ENCODE data around the gene CYP19A1.

The CYP19A1 gene

DNA sequence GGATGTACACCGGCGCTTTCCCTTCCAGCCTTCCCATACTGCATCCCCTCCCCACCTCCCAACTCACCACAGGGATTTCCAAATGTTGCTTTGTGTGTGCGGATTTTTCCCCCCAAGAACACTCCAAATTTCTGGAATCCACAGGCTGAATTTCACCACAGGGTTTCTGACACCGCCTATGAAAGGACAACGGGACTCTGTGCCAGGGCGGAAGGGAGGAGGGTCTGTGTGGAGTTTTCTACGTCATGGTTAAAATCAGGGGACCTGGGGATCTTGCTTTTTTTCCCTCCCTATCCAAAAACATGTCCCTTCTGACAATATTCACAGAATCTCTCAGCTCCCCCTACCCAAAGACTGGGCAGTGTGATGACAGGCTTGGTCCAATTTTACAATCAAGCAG, 14.6 kb downstream of the CYP19A1 start:
- no peak for DNase-seq (ENCODE audit: low read depth)

DNA sequence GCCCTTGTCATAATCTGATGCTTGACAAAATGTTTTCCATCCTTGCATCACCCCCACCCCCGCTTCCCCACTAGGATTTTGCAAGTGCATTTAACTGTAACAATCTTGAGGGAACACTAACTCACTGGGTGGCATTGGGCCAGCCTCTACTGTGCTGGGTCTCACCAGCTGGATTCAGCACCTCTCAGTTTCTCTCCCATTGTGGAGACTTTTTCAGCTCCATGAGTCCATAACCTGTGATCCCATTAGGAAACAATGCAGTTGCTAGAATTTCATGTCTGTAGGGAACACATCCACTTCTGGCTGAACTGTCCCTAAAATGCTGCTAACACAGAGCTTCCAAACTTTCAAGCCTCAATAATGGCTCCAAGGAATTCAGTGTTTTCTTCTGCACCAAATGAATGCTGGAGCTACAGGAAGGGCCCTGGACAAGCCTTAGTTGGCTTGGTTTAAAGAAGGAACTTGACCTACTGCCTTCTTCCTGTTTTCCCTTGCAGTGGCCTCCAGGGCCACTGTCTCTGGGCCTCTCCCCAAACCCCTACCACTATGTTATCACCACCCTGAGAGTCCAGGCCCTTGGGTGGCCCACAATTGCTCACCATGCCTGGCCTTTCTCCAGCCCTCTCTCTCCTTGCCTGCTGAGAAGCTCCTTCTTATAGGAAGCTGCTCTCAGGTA, 15.6 kb downstream of the CYP19A1 start:
- DNase-seq (ENCODE audit: low read depth): no peak

DNA sequence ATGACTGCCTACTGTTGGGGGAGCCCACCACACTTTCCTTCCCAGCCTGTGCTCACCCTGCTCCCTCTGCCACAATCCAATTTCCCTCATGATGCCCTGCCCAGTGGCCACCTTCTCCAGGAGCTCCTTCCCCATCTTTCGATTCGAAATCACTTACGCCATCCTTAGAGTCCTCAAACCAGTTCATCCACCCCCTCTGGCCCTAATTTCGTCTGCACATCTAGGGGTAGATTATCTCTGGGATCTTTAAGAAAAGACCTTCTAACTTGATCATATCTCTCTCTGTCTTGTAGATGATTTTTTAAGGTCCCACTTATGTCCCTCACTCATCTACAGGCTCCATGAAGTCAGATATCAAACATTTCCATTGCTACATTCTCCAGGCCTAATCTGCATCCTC, 17.1 kb downstream of the CYP19A1 start:
- DNase-seq (ENCODE audit: low read depth): no peak

DNA sequence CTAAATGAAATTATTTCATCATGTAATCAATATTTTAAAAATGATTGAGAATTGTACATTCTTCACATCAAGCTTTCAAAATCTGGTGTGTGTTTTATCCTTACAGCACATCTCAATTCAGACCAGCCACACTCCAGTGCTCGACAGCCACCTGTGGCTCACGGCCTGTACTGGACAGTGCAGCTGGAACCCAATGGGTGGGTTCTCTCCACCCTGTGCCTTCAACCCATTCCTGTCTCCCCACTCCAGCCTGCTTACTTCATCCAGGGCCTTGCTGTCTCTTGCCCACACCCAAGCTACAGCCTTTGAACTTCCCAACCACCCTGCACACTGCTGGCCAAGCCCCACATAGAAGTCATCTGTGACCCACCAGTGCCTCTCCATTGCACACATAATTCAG, 17.6 kb downstream of the CYP19A1 start:
- no peak for DNase-seq (ENCODE audit: low read depth)

DNA sequence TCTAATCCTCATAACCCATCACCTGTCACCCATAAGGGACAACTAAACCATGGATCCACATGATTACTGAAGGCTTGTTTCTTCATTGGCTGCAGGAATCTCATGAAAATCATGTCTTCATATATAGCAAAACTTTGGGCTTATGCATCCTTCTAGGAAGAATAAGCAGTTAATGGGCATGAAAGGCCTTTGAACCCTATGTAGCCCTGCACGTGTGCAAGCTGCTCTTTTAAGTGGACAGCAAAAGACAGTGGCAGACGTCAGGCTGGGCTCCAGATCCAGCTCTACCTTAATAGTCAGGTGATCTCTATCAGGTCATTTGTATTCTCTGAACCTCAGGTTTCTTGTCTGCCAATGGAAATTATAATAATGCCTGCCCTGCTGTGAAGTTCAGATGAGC, 18.9 kb downstream of the CYP19A1 start:
- DNase-seq (ENCODE audit: low read depth): no peak

DNA sequence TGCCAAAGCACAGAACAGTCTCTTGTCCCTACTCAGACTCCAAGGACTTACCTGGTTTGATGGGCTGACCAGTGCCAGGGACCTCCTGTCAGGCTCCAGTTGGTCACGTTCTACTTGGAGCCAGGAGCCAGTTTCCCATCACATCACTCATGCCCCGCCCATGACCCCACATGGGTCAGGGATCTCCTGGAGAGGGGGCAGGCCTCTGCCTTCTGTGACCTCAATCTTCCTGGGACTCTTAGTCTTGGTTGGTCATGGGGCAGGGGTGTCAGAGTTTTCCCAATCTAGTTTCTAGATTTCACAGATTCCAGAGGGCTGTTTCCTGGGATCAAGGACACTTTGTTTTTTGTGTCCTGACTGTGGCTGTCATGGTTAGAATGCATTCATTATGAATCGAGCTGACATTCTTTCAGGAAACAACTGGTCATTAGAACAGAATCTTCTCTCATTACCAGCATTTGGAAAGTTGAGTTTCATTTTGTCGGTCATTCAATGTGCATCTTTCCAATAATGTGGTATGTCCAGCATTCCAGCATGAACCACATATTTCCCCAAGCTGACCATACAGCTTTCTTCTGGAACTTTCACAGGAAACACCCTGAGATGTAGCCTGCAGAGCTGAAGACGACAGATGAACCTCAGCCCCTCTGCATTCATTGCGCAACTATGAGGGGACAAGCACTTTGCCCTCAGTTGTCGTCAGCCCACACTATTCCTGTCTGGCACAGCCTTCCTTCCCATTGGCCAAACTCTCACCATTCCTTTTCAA, 19.8 kb downstream of the CYP19A1 start:
- no peak for DNase-seq (ENCODE audit: low read depth)

DNA sequence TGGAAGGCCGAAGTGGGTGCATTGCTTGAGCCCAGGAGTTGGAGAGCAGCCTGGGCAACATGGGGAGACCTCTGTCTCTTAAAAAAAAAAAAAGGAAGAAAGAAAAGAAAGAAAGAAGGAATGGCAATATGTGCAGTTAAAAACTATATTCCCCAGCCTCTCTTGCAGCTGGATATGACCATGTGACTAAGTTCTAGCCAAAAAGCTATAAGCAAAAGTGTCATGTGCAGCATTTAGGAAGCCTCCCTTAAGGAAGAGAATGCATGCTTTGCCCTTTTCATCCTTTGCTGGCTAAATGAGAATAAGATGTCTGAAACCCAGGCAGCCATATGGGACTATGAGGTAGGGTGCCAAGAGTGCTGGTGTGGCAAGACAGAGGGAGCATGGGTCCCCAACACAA, 21.8 kb downstream of the CYP19A1 start:
- no peak for DNase-seq (ENCODE audit: low read depth)

DNA sequence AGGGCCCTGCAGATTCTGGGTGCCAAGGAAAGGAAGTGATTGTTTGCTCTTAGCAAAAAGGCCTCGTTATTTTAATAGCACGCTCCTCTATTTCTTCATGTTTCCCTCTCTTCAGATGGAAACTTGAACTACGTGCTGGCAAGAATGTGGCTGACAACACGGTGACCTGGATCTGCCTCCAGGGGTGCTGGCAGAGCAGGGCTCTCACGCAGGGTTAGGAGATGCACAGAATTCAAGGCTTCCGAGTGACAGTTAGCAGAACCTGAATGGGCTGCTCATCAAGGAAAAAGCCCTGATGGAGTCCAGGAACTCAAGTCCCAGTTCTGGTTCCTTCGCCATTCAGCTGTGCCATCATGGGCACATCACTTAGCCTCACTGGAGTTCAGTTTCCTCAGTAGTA, 22.7 kb downstream of the CYP19A1 start:
- no peak for DNase-seq (ENCODE audit: low read depth)

DNA sequence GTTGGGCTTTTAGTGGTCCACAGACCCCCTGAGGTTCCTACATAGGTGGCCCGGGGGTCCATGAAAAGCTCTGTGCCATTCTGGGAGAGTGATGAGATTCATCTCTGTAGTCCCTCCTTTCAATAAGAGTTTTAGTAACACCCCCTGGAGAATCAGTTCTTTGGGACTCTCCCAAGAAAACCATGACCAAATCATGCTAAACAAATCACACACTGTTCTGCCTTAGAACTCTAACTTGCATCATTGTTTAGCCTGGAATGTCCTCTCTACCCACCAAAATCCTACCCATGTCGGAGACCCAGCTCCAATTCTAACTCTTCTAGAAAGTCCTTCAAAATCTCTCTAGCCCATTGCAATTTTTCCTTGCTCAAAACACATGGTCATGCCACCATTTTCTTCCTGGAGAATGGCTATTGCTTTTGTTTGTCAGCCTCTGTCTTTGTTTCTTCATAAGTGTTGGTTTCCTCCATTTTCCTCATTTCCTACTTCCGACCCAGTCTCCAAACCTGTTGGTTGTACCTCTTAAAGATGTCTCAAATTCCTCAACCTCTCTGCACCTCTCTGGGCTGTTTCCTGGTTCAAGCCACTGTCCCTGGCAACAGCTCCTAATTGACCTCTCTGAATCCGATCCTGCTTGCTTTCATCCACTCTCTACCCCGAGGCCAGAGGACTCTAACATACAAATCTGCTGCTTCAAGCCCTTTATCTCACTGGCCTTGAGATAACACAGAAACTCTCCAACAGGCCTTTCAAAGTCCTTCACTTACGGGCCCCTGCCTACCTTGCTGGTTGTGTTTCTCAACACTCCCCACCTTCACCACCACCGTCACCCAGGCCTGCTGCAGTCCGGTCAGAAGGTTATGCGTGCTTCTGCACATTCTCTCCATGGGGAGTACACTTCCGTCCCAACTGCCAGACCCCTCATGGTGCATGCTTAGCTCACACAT, 23.7 kb downstream of the CYP19A1 start:
- no peak for DNase-seq (ENCODE audit: low read depth)

DNA sequence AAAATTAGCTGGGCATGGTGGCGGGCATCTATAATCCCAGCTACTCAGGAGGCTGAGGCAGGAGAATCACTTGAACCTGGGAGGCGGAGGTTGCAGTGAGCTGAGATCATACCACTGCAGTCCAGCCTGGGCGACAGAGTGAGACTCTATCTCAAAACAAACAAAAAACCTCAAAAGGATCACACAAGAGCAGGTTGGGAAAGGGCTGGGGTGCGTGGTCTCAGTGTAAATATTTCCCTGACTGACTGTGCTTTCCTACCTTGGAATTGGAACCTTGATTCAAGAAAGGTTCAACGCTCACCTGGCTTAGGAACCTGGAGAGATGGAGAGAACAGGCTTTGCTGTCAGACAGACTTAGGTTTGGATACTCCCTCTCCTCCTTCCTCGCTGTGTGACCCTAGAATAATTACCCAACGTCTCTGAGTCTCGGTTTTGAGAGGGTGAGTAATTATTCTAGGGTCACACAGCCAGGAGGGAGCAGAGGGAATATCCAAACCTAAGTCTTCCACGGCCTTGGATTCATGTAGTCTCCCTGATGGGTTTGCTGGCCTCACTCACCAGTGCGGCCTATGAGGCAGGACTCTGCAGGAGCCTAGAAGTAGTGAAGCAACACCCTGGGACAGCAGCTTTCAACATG, 24.6 kb downstream of the CYP19A1 start:
- no peak for DNase-seq (ENCODE audit: low read depth)

DNA sequence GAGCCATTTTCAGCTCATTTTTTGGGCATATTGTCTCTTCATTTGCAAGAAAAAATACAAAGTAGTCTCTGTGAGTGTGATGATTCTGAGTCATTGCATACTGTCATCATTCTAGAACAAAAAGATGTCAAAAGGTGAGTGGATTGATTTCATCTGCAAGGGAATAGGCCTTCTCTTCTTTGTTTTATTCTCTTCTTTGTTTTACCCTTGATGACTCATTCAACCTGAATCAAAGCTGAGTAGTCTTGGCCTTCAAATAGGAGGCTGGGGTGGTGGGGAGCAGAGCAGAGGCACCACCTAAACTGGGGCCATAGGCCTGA, 25.4 kb downstream of the CYP19A1 start:
- no peak for DNase-seq (ENCODE audit: low read depth)

DNA sequence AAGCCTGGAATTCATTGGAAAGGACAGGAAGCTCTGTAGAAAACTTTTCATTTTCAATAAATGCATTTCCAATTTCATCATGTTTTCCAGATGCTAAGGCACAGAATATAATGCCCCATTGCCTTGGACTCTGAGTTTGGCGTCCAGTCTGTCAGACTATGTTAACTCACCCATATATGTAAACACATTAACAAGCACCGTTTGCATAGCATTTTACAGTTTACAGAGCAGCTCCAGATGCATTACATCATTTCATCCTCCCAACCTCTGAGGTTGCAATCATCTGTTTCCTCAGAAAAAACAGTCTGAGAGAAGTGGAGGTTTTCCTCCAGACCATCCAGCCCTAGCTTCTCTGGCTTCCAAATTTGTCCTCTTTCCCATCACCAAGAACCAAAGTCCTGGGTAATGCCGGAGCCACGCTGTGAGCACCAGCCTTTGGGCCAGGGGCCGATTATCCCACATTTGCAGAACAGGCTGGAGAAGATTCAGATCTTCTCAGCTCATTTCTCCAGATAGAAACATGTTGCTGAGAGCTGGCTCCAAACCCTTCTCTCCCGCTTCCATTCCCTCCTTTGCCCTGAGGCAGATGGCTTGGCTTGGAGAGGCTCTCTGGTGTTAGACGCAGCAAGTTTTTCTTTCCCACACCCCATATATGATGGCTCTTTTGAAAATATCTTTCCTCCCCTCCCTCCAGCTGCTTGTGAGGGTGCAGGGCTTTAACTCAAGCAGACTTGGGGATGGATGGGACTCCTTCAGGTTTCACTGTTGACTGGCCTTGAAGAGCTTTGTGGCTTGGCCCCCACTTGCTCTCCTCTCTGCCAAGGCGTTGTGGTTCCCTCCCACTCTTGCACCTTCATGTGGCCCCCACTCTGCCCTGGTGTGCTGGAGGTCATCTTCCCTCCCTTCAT, 26.0 kb downstream of the CYP19A1 start:
- no peak for DNase-seq (ENCODE audit: low read depth)

DNA sequence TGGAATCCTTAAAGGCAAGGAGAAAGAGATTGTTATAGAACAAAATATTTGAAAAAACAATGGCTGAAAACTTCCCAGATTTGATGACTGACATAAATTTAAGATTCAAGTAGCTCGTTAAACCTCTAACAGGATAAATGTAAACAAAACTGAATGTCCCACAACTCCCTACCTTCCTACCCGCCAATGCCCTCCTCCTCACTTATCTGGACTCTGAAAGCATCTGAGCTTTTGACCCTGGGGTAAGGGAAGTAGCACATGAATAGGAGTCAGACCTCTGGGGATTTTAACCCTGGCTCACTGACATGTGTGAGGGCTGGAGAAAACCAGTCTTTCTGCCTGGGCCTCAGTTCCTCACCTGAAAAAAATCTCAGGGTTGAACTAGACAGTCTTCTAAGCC, 26.9 kb downstream of the CYP19A1 start:
- no peak for DNase-seq (ENCODE audit: low read depth)

DNA sequence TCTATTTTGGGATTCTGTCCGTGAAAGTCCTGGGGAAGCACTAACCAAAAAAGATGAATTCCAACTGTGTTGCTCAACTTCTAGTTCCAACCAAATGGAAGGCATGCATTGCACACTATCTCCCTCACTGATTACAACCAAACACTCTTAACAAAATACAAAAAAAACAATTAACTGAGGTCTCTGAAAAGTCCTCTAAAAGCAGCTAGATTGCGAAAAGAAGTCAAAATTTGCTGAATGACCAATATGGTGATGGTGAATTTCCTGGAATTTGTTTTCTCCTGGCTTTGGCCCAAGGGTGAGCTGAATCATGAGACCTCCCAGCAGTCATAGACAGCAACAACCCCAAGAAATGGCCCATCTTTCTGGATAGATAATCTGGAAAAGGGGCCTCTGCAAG, 28.3 kb downstream of the CYP19A1 start:
- DNase-seq (ENCODE audit: low read depth): no peak

DNA sequence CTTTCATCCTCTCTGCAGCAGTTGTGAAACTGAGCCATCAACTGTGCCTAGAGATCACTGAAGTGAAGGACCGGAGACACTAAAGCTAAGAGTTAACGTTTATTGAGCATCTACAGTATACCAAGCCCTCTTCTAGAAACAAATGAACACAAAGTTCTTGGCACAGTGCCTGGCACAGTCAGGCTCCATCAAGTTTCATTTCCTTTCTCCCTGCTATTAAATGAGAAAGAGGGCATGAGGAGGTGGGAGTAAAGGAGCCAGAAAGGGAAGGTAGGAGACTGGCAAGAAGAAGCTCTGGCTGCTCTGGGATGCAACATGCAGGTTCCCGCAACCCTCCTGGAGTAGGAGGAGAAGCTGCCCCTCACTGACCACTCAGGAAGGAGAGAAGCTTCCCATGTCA, 30.6 kb downstream of the CYP19A1 start:
- no peak for DNase-seq (ENCODE audit: low read depth)

DNA sequence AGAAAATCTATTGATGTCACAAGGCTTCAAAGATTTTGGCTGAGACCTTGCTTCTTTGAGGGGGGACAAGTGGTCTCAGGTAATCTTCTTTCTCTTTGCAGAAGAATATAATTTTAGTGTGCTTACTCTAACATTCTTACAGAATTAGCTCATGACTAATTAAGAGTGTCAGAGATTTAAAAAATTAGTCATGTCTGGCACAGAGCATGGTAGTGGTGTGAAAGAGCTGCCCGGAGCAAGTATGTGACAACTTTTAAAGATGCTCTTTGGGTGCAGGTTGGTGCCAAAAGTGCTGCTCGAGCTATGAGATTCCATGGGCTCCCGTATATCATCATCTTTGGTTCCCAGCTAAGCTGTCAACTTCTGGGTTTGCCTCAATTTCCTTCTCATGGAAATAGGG, 31.1 kb downstream of the CYP19A1 start:
- no peak for DNase-seq (ENCODE audit: low read depth)

DNA sequence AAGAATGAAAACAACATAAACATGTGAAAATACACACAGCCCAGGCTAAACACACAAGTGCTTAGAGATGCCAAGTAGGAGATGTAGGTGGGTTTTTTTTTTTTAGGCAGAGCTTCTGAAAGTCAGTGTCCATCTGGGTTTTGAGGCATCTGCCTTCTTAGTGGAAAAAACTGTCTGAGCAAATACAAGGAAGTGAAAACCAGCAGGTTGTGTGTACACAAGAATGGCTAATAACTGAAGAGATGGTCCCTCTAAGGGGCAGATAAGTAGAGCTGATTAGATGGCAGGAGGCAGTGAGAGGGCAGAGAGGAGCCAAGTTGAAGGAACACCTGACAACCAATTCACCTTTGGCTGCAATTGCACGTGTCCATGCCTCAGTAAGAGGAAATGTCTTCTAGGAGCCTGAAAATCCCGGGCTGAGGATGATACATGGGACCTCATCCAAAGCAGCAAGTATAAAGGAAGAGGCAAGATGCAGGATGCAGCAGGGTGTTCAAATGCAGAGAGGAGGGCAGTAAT, 34.9 kb downstream of the CYP19A1 start:
- DNase-seq (ENCODE audit: low read depth): no peak

DNA sequence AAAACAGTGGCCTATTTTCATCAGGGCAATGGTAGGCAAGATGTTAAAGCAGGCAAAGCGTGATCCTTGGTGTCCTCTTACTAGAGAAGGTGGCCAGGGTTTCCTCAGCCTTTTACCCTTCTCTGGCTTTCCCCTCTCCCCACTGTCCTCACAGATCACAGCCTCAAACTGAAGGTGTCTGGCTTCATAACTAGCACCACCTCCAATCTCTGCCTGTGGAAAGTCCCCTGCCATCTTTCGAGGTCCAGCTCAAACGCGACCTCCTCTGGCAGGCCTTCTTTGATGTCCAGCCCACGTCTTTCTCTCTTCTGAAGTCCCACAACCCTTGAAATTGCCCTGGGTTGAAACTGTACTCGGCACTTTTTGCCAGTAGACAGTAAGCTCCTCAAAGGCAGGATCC, 35.9 kb downstream of the CYP19A1 start:
- no peak for DNase-seq (ENCODE audit: low read depth)

DNA sequence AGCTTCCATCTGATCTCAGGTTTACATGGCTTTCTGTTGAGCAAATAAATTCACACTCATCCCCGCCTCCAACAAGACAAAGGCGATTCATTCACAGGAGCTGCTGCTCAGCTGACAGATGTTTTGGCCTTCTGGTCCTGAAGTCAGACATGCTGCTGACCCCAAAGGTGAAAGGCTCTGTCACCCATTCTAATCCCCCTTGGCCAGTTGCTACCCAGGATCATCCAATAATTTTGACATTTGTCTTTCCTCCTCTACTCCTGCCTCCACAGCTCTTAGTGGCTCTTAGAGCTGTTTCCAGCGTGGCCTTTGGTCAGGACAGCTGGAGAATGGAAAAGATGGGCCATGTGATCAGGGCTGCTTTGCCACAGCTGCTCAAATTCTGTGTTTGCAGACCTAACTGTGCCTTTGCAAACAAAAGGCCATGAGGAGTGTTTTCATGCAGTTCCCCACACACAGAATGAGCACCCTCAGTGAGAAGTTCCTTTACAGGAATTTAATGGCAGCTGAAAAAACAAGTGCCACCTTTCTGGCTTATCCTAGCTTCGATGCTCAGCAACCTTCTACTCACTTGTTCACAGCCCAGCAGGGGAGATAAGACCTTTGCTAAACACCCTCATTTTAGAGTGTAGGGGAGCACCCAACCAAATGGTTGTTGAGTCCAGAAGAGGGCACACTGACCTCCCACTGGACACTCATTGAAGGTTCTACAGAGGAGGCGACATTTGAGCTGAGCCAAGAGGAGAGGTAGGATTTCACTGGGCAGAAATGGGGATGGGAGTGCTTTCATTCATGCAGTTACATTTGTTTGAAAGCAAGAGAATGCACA, 39.0 kb downstream of the CYP19A1 start:
- DNase-seq (ENCODE audit: low read depth): no peak

DNA sequence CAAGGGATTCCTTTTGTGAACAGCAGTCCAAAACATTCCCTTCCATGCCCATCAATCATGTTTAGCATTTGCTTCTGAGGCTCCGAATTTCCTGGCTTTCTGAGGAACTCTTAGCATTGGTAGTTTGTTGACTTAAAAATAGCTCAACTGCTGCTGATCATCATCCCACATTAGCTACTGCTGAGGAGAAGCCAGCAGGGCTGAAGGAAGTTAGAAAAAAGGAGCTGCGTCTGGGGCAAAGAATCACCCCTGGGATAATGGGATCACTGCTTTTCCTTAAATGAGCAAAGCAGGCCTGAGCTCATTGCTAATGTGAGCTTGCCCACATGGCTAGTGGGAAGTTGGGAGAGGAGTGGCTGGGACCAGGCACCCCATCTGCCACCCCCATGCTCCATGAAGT, 39.8 kb downstream of the CYP19A1 start:
- no peak for DNase-seq (ENCODE audit: low read depth)

Data from stimulated activated CD8-positive, alpha-beta memory T cell treated with anti-CD3 and anti-CD28 coated beads, Interleukin-7, amount 100 ng/mL, for 24 hours (primary cell).